Measurements from ENCODE around the gene KRTAP10-3. TPM values are rescaled to one million over a fixed set of nuclear protein-coding genes. Genes with fewer than 3 reads are reported as not detected.

The KRTAP10-3 gene
- total and polyA plus RNA-seq, 2 donors (not counting 3 experiments of a cell fraction or from before 2014, with no cell fraction given), result not detected

DNA sequence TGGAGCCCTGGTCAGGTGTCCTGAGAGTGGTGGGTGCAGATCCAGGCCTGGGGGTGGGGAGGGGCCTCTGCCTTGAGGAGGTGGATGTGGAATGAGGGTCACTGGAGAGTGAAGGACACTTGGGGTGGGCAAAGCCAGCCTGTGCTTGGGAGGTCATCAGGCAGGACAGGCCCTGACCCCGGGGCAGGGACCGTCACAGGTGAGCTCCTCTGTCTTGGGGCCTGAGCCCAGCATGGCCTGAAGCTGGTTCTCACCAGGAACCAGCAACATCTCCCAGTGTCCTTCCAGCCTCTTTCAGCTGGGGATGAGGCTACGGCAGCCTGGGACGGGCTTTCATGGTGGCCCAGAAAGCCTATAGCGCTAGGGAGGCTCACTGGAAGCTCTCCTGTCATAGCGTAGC lies 6.5 kb downstream of the KRTAP10-3 start:
- Histone ChIP-seq H3K4me2 (ENCODE audit: insufficient read depth, low read length) (no peak overlapping the region), H4K20me1 (replicated peaks; ENCODE audit: control insufficient read depth, extremely low read depth, insufficient read depth, low read length) (no peaks in the 10 kb centered on the region), H3K9me3 (replicated peaks; ENCODE audit: control insufficient read depth, insufficient read depth, low read length) (no peaks in the 10 kb centered on the region), H3K9ac (replicated peaks; ENCODE audit: extremely low read depth, insufficient read depth, low read length) (no peak overlapping the region), H3K9me1 (replicated peaks; ENCODE audit: control insufficient read depth, extremely low read depth, insufficient read depth, low read length) (no peaks in the 10 kb centered on the region), H3K4me1 (ENCODE audit: control insufficient read depth, extremely low read depth, insufficient read depth, low read length) (no peaks in the 10 kb centered on the region), H3K4me3 (replicated peaks in 1 of 3; ENCODE audit: insufficient read depth in 1 of 3, low read depth in 1 of 3, low read length in 3 of 3) (no peak overlapping the region), H3K27me3 (ENCODE audit: control insufficient read depth in 2 of 2, insufficient read depth in 2 of 2, low read length in 2 of 2) (peaks cover 5 to 6% of the 10 kb centered on the region in 2 experiments), H3K27ac (ENCODE audit: insufficient read depth, low read depth, low read length) (no peak overlapping the region), H2AFZ (ENCODE audit: low read depth, low read length) (no peak overlapping the region), H3K79me2 (ENCODE audit: control insufficient read depth, insufficient read depth, low read length) (no peaks in the 10 kb centered on the region), H3K36me3 (ENCODE audit: control insufficient read depth in 2 of 2, extremely low read depth in 1 of 2, insufficient read depth in 2 of 2, low read length in 2 of 2) (no peaks in the 10 kb centered on the region)
- CTCF ChIA-PET, result no interaction called here
- DNase-seq (ENCODE audit: low read depth, low spot score) (no peak), FAIRE-seq (no peak)
- intact Hi-C loops (cut with micrococcal nuclease) (no loop called here), dilution Hi-C loops (cut with MboI; ENCODE audit: extremely low pct_ligation_motif_present, low sequenced_read_pairs) (no loop called here)
- POLR2A ChIA-PET, result no interaction called here
- BruUV-seq (replicated peaks), result no TSS peak
- TF ChIP-seq EZH2 (IDR thresholded peaks at IDR 0.05; ENCODE audit: borderline replicate concordance, low read depth, low read length, severe bottlenecking) (no peak), JUN (IDR thresholded peaks at IDR 0.05; ENCODE audit: borderline replicate concordance, insufficient read depth, insufficient read length, low read depth) (no peak), GATA2 (IDR thresholded peaks at IDR 0.05; ENCODE audit: insufficient read depth, insufficient read length, low read depth, low read length) (no peak), MYC (IDR thresholded peaks at IDR 0.05; ENCODE audit: low read depth, low read length) (no peak), POLR2A (IDR thresholded peaks at IDR 0.05; ENCODE audit: low read depth, low read length) (no peak)

DNA sequence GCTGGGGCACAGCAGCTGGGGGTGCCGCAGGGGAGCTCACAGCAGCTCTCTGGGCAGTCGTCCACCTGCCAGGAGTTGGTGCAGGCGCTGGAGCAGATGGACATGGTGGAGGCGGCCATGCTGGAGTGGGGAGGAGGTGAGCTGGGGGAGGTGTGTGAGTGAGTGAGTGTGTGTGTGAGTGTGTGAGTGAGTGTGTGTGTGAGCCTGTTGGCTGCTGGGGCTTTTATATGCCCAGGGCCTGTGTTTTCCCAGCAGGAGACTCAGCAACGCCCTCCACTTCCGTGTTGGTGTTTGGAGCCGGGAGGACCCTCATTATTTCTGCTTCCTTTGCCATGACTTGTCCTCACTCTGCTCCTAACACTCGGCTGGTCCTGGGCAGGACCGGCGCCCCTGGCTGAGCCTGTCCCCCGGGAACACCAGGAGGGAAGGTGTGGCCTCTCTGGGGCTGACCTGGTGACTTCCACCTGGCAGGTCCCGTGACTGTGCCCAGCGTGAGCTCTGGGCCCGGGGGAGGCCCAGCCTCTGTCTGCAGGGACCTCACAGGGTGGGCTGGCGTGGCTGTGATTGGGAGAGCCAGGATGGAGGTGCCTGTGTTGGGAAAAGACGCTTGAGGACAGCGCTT lies 7.1 kb downstream of the KRTAP10-3 start, which contains the start of gene KRTAP10-2:
Gene KRTAP10-2 (minus strand): TSS at position 166 of the 622 bp plus-strand sequence. CDS start 47 bp downstream, at position 119.
- dilution Hi-C loops (cut with MboI; ENCODE audit: extremely low pct_ligation_motif_present, low sequenced_read_pairs), result no loop called here
- DNase-seq (ENCODE audit: low read depth, low spot score) (no peak), FAIRE-seq (no peak)
- no peaks in the 10 kb centered on the region for H3K79me2 ChIP-seq (ENCODE audit: control insufficient read depth, insufficient read depth, low read length)
- TF ChIP-seq POLR2A (IDR thresholded peaks at IDR 0.05; ENCODE audit: low read depth, low read length) (no peak), JUN (IDR thresholded peaks at IDR 0.05; ENCODE audit: borderline replicate concordance, insufficient read depth, insufficient read length, low read depth) (no peak), GATA2 (IDR thresholded peaks at IDR 0.05; ENCODE audit: insufficient read depth, insufficient read length, low read depth, low read length) (no peak), MYC (IDR thresholded peaks at IDR 0.05; ENCODE audit: low read depth, low read length) (no peak)
- intact Hi-C loops (cut with micrococcal nuclease), result no loop called here
- CTCF ChIA-PET, result no interaction called here
- H3K4me3 ChIP-seq (replicated peaks in 1 of 3; ENCODE audit: insufficient read depth in 1 of 3, low read depth in 1 of 3, low read length in 3 of 3), result no peak within 1 kb of the TSS
- no peak within 1 kb of the TSS for H3K27ac ChIP-seq (ENCODE audit: insufficient read depth, low read depth, low read length)
- no peaks in the 10 kb centered on the region for H3K9me1 ChIP-seq (replicated peaks; ENCODE audit: control insufficient read depth, extremely low read depth, insufficient read depth, low read length)
- no peak within 1 kb of the TSS for H3K9ac ChIP-seq (replicated peaks; ENCODE audit: extremely low read depth, insufficient read depth, low read length)
- no peaks in the 10 kb centered on the region for H3K4me1 ChIP-seq (ENCODE audit: control insufficient read depth, extremely low read depth, insufficient read depth, low read length)
- no peak within 1 kb of the TSS for H3K4me2 ChIP-seq (ENCODE audit: insufficient read depth, low read length)
- POLR2A ChIA-PET, result no interaction called here
- H3K36me3 ChIP-seq (ENCODE audit: control insufficient read depth in 2 of 2, extremely low read depth in 1 of 2, insufficient read depth in 2 of 2, low read length in 2 of 2), result no peaks in the 10 kb centered on the region
- no peaks in the 10 kb centered on the region for H4K20me1 ChIP-seq (replicated peaks; ENCODE audit: control insufficient read depth, extremely low read depth, insufficient read depth, low read length)
- H3K9me3 ChIP-seq (replicated peaks; ENCODE audit: control insufficient read depth, insufficient read depth, low read length), result no peaks in the 10 kb centered on the region
- H3K27me3 ChIP-seq (ENCODE audit: control insufficient read depth in 2 of 2, insufficient read depth in 2 of 2, low read length in 2 of 2), result peaks cover 3 to 11% of the 10 kb centered on the region in 2 experiments
- no peak within 1 kb of the TSS for H2AFZ ChIP-seq (ENCODE audit: low read depth, low read length)
- BruUV-seq (replicated peaks), result no TSS peak
